Measurements from ENCODE around the gene MKKS.

The MKKS gene

DNA sequence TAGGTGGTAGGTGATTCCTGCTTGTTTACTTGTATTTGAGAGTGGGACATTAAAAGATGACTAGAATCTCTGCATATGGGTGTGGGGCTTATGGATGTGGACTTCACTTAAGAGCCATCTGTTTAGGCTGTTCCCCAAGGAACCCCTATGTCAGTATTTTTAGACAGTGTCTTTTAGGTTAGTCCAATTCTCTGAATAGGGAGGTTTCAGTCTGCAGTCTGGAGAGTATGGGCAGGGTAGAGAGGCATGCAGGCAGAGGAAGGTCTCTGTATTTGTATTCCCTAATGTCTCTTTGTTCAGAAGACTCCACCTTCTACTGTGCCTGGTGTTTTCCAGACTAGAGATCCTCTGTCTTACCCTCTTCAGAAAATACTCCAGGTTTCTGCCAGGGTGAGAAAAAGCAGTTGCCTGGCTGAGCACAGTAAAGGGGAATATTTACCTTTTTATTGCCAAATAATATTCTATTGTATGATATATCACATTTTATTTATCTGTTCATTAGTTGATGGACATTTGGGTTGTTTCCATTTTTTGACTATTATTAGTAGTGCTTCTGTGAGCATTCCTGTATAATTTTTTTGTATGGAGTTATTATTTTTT is 20.2 kb upstream of the MKKS start:
- in situ Hi-C loops (cut with MboI; ENCODE audit: low sequenced_read_pairs): loop anchor here (25.0 kb wide), 1 partner anchor 208 kb away; the partner anchor contains the start of gene JAG1

DNA sequence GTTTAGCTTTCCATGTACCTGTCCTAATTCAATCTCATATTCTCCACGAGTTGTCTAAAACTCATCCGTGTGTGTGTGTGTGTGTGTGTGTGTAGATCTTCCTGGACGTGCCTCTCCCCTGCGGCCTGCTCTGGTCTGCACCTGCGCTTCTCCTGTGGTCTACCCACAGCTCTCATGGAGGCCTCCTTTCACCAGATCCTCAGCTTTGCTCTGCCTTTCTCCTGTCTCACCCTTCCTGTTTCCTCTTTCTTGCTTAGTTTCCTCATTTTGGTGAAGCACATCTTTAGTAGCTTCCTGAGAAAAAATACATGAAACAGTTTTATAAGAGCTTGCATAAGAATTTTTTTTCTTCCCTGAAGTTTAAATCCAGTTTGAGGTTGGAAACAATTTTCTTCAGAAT is 19.2 kb upstream of the MKKS start:
- in situ Hi-C loops (cut with MboI; ENCODE audit: low sequenced_read_pairs): loop anchor here (25.0 kb wide), 1 partner anchor 209 kb away; the partner anchor contains the start of gene JAG1

DNA sequence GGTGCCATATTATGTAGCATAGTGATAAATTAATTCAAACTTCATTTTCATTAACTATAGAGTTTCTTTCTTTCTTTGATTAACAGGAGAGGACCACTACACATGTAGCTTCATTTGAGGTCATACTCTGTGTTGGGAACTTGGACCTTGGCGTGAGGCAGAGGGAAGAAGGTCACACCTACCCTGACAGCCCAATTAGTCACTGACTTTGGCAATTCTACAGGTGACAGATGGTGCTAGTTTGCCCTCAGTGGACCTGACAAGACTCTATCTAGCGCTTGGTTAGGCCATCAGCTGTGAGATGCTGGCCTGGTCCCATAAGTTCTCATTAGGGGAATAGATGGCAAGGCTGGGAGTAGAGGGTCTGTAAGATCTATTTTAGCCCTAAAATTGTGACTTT is 15.2 kb upstream of the MKKS start:
- in situ Hi-C loops (cut with MboI; ENCODE audit: low sequenced_read_pairs): no loop called here

DNA sequence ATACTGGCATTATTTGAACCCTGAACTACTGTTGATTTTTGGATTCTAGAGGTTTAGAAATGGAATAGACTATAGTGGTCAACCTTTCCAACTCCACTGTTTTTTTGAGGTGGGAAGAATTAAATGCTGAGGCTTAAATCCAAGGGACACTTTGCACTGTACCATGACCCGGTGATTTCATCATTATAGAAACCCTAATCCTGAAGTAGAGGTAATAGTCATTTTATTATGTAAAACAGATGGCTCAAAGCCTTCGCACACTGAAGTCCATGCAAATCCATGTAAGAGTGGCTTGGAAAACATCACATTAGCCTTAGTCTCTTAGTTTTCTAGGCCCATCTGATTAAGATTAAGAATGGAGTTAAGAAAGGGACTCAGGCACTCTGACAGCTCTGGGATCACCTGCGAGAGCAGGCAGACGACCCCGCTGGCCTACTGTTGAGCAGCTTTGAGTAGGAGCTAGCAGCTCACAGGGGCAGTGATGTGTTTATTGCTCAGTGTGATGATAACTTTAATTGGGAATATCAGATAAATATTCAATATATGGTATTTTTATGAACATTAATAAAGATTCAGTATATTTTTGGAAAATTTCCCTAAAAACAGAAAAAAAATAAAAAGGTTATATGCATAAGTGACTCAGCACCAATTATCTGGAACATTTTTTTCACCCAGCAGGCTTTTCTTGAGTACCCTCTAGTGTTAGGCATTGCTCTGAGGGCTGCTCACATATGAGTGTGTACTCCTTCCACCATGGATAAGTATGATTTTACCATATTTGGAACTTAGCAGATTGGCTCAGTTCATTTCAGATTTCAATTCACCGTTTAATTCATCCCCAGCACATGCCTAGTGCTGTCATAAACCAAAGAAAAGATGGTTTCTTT is 14.5 kb upstream of the MKKS start:
- in situ Hi-C loops (cut with MboI; ENCODE audit: low sequenced_read_pairs): no loop called here

DNA sequence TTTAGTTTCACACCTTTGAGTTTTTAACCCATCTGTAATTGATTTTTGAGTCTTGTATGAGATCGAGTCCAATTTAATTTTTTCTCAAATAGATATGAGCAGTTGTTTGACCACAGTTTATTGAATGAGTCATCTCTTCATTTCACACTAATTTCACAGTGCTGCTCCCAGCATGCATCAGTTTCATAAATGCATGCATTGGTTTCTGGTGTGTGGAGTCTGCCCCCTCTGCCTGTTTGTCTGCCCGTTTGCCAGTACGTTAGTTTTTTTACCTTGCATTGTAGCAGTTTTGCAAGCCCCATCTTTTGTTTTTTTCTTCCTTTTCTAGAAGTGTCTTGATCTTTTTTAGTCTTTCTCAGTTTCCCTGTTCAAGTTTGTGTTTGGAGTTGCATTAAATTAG is 13.0 kb upstream of the MKKS start:
- in situ Hi-C loops (cut with MboI; ENCODE audit: low sequenced_read_pairs): no loop called here

- in situ Hi-C loops (cut with MboI; ENCODE audit: low sequenced_read_pairs): no loop called here
These were observed 11.7 kb upstream of the MKKS start for GRCh38 chr20:10445758-10446157.

DNA sequence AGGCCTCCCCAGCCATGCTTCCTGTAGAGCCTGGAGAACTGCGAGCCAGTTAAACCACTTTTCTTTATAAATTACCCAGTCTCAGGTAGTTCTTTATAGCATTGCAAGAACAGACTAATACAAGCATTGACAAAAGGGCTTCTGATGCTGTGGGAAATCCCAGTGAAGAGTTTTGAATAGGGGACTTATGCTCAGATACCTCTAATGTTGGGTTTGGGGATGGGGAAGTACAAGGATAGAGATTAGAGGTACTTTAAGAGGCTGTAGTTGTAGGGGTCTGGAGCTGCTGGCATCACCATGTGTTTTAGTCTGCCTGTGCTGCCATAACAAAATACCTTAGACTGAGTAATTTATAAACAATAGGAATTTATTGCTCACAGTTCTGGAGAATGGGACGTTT is 9.9 kb upstream of the MKKS start:
- in situ Hi-C loops (cut with MboI; ENCODE audit: low sequenced_read_pairs): no loop called here

DNA sequence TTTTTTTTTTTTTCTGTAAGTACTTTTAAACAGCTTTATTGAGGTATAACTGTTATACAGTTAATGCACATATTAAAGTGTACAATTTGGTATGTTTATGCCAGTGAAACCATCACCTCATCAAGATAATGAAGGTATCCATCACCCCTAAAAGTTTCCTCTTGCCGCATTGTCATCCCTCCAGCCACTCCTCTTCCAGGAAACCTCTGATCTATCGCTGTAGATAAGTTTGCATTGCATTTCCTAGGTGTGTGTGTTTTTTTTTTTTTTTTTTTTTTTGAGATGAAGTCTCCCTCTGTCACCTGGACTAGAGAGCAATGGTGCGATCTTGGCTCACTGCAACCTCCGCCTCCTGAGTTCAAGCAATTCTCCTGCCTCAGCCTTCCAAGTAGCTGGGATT is 4.2 kb upstream of the MKKS start:
- in situ Hi-C loops (cut with MboI; ENCODE audit: low sequenced_read_pairs): no loop called here

DNA sequence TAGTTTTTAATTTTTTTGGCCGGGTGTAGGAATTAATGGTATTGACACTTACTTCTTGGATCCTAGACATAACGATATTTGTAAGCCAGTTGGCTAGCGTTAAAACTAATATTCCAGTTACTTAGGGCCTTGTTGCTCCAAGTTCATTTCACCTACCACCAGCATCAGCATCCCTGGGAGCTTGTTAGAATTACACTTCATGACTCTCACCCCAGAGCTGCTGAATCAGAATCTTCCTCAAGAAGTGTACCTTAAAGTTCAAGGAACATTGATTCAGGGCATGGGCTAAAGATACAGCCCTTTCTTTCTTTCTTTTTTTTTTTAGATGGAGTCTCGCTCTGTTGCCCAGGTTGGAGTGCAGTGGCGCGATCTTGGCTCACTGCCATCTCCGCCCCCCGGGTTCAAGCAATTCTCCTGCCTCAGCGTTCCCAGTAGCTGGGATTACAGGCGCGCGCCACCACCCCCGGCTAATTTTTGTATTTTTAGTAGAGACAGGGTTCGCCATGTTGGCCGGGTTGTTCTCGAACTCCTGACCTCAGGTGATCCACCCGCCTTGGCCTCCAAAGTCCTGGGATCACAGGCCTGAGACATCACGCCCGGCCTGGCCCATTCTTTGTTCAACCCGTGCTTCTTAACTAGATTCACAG is 2.2 kb upstream of the MKKS start:
- in situ Hi-C loops (cut with MboI; ENCODE audit: low sequenced_read_pairs): no loop called here

- in situ Hi-C loops (cut with MboI; ENCODE audit: low sequenced_read_pairs): no loop called here
These were observed 1.1 kb upstream of the MKKS start, which contains the start of gene SLX4IP for GRCh38 chr20:10434832-10435812. SLX4IP (plus strand) TSS chr20:10435305; CDS start chr20:10458205, 22,900 bp downstream.

DNA sequence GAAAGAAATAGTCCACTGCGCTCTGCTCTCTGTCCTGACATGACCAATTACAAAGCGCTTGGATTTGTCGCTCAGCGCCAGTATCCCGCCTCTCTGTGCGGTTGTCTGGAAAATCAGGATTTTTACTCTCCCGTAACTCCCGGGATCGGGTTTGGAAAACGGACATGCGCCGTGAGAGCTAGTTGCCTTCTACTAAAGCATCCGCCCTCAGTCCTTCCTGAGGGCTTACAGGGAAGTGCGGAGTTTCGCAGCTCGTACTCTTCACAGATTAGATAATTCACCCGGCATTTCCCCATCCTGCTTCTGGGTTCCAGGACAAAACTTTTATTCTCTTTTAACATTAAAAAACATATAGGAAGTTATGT is 427 bp upstream of the MKKS start:
- in situ Hi-C loops (cut with MboI; ENCODE audit: low sequenced_read_pairs): no loop called here

GRCh38 chr20:10433014-10433622 is 904 bp downstream of the MKKS start:
- in situ Hi-C loops (cut with MboI; ENCODE audit: low sequenced_read_pairs): no loop called here

- in situ Hi-C loops (cut with MboI; ENCODE audit: low sequenced_read_pairs): no loop called here
These were observed 1.9 kb downstream of the MKKS start for GRCh38 chr20:10432079-10432478.

GRCh38 chr20:10430704-10431103 is 3.3 kb downstream of the MKKS start:
- in situ Hi-C loops (cut with MboI; ENCODE audit: low sequenced_read_pairs): no loop called here

DNA sequence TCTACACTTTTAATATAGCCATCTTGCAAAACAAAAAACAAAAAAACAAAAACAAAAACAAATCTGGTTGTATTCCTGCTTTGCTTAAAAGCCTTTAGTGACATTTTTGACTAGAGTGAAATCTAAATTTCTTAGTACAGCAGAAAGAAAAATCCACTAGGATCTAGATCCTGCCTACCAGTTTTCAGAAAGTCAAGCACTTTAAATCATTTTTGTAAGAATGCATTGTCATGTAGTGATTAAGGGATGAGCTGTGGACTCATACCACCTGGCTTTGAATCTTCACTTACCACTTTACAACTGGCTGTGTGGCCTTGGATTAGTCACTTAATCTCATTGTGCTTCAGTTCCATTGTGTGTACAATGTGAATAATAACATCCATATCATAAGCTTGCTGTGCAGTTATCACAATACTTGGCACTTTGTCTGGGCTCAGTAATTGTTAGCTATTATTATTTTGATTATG is 4.0 kb downstream of the MKKS start:
- in situ Hi-C loops (cut with MboI; ENCODE audit: low sequenced_read_pairs): no loop called here

DNA sequence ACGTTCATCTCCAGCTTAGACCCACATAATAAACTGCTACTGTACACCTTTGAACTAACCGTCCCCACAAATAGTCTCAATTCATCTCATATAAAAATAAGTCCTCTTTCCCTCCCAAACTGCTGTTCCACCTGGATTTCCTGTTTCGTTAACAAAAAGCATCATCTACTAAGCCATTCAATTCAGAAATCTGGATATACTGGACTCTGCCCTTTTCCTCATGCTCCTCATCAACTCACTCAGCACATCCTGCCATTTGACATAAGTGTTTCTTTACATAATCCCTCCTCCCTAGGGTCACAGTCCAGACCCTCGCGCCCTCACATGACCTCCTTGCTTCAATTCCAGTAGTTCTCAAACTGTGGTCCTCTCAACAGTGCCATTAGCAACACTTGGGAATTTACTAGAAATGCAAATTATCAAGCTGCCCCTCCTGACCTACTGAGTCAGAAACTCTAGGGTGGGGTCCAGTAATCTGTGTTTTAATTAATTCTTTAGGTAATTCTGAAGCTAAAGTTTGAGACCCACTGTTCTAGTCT is 4.5 kb downstream of the MKKS start:
- in situ Hi-C loops (cut with MboI; ENCODE audit: low sequenced_read_pairs): no loop called here

- in situ Hi-C loops (cut with MboI; ENCODE audit: low sequenced_read_pairs): no loop called here
These were observed 6.0 kb downstream of the MKKS start for GRCh38 chr20:10428008-10428407.

GRCh38 chr20:10427060-10427692 is 6.8 kb downstream of the MKKS start:
- in situ Hi-C loops (cut with MboI; ENCODE audit: low sequenced_read_pairs): no loop called here

DNA sequence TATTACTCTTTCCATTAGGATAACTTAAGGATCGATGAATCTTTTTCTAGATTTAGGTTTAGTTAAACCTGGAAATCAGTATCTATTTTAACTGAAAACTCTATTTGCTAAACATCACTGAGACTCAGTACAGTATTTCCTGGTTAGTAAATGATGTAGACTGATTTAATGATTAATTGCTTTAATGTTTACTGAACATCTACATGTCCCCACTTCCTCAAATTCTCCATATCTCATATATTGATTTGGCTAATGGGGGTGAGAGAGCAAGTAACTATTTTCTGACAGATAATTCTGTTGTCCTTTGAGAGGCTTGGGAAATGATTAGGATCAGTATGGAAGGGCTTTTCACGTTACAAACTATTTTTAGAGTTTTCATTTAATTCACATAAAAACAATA is 10.3 kb downstream of the MKKS start:
- in situ Hi-C loops (cut with MboI; ENCODE audit: low sequenced_read_pairs): no loop called here
